Suprapubic skin (tissue), 4 donors: Measurements from ENCODE around the gene TGM3.

Experiments
- CTCF ChIP-seq, 2 donors: fragments of 200-600 bp in 1 of 2; fragments of 450-650 bp in 1 of 2; sonication (generic) in 1 of 2; IDR thresholded peaks; one replicate each; pipeline ENCODE4 v1.5.1; 2016 to 2019; ENCODE audit warnings: antibody characterized with exemption in 2 of 2, mild to moderate bottlenecking in 1 of 2, moderate library complexity in 1 of 2
- EP300 ChIP-seq: sonication (generic); formaldehyde crosslinking; IDR thresholded peaks from one replicate; pipeline ENCODE4 v1.6.1; 2017; ENCODE audit warnings: antibody characterized with exemption
- POLR2A ChIP-seq, 2 donors: fragments of 450-650 bp; IDR thresholded peaks; one replicate each; pipeline ENCODE4 v1.6.1; 2017; ENCODE audit warnings: antibody characterized with exemption in 2 of 2, mild to moderate bottlenecking in 2 of 2, moderate library complexity in 2 of 2
- POLR2AphosphoS5 ChIP-seq, 3 donors: sonication (generic); formaldehyde crosslinking; IDR thresholded peaks; one replicate each; pipeline ENCODE4 v1.6.1; 2017; ENCODE audit warnings: antibody characterized with exemption in 3 of 3

DNA sequence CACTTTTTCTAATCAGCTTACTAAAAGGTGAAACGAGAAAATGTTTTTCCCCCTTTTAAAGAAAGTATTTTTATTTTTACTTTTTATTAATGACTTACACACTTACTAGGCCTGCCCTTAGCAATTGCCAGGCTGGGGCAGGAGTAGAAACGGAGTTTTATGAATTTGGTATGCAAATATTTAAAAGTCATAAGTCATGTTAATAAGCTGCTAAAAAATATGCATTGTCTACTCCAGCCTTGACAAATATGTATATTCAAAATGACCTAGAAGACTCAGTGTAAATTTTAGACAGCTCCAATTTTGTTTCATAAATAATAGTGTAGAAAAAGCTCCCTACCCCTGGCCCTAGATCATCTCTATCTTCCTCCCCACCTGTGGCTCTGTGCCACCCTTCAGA, 67.4 kb downstream of the TGM3 start:
- TF ChIP-seq POLR2A (IDR thresholded peaks at IDR 0.05), result no peak
- TF ChIP-seq CTCF (IDR thresholded peaks at IDR 0.05), result no peak
- no peak for TF ChIP-seq POLR2AphosphoS5 (IDR thresholded peaks at IDR 0.05)
- TF ChIP-seq EP300, result no peak
